Measurements from ENCODE around the gene ATPAF1. TPM values are rescaled to one million over a fixed set of nuclear protein-coding genes. Genes with fewer than 3 reads are reported as not detected.

Gene ATPAF1
- total and polyA plus RNA-seq, 12 donors = 104 to 225 (median 139) TPM

- H3K36me3 ChIP-seq (replicated peaks in 1 of 2) = peaks cover 0 to 19% of the 10 kb centered on the region in 2 donors
- peak in 1 of 2 donors; percentile 19 for TF ChIP-seq POLR2A (IDR thresholded peaks at IDR 0.05)
- TF ChIP-seq CTCF (IDR thresholded peaks at IDR 0.05) = no peak
- no peaks in the 10 kb centered on the region for H3K27me3 ChIP-seq
- intact Hi-C loops (cut with DNase I) = loop anchor here in 1 of 2 donors (10.0 kb wide), 1 partner anchor 101 kb away; the partner anchor contains the start of gene EFCAB14
- H3K4me3 ChIP-seq = peak overlapping the region in 1 of 4 donors; percentile 41
- 16 to 24% (median 20%) methylated on average over 8 to 16 of the region's 16 CpGs for WGBS, 4 donors
- peak; percentile 75 to 96 (median 90) for DNase-seq
- no peaks in the 10 kb centered on the region for H3K9me3 ChIP-seq (replicated peaks in 1 of 3)
- peak overlapping the region in 3 of 5 donors; percentile 31 to 83 (median 53) for H3K27ac ChIP-seq
- peaks cover 34 to 54% of the 10 kb centered on the region in 2 donors for H3K4me1 ChIP-seq (replicated peaks in 1 of 2)
These were observed 54.2 kb downstream of the ATPAF1 start for GRCh38 chr1:46613661-46614603.

- intact Hi-C loops (cut with DNase I) = loop anchor here in 1 of 2 donors (10.0 kb wide), 1 partner anchor 102 kb away; the partner anchor contains the start of gene EFCAB14
These were observed 55.1 kb downstream of the ATPAF1 start for GRCh38 chr1:46612937-46613660.

GRCh38 chr1:46611691-46612221 is 56.4 kb downstream of the ATPAF1 start:
- no peak for DNase-seq
- Histone ChIP-seq H3K36me3 (replicated peaks in 1 of 2) (peaks cover 0 to 32% of the 10 kb centered on the region in 2 donors), H3K4me1 (replicated peaks in 1 of 2) (peaks cover 29 to 47% of the 10 kb centered on the region in 2 donors), H3K27ac (peak overlapping the region in 2 of 5 donors; percentile 1 to 38), H3K27me3 (no peaks in the 10 kb centered on the region), H3K4me3 (no peak overlapping the region), H3K9me3 (replicated peaks in 1 of 3) (no peaks in the 10 kb centered on the region)
- TF ChIP-seq CTCF (IDR thresholded peaks at IDR 0.05) = no peak
- no peak for TF ChIP-seq POLR2A (IDR thresholded peaks at IDR 0.05)
- intact Hi-C loops (cut with DNase I) = loop anchor here in 1 of 2 donors (10.0 kb wide), 1 partner anchor 103 kb away; the partner anchor contains the start of gene EFCAB14
- 72 to 94% (median 75%) methylated on average over 3 to 7 of the region's 7 CpGs for WGBS, 4 donors

More at GRCh38 chr1:46612937-46613660, 55.1 kb downstream of the ATPAF1 start:
- no peaks in the 10 kb centered on the region for H3K27me3 ChIP-seq
- H3K4me1 ChIP-seq (replicated peaks in 1 of 2) = peaks cover 34 to 54% of the 10 kb centered on the region in 2 donors
- TF ChIP-seq POLR2A (IDR thresholded peaks at IDR 0.05) (no peak), CTCF (IDR thresholded peaks at IDR 0.05) (no peak)
- 81 to 91% (median 88%) methylated on average over 17 to 38 of the region's 38 CpGs for WGBS, 4 donors
- H3K4me3 ChIP-seq = peak overlapping the region in 1 of 4 donors; percentile 41
- no peaks in the 10 kb centered on the region for H3K9me3 ChIP-seq (replicated peaks in 1 of 3)
- peak overlapping the region in 3 of 5 donors; percentile 31 to 83 (median 53) for H3K27ac ChIP-seq
- DNase-seq = peak in 2 of 7 donors; percentile 27 to 40
- peaks cover 0 to 27% of the 10 kb centered on the region in 2 donors for H3K36me3 ChIP-seq (replicated peaks in 1 of 2)

All from adrenal gland (tissue), 12 donors.